WTC11 (cell line): ENCODE results near the gene SYK. TPM values are rescaled to one million over a fixed set of nuclear protein-coding genes. Genes with fewer than 3 reads are reported as not detected.

Source experiments
- ATAC-seq: fragments of 200-7000 bp; cut with Tn5 transposase; 2 replicates; pipeline ENCODE4 v1.10.0; 2021; ENCODE audit warnings: mild to moderate bottlenecking, moderate library complexity
- CTCF ChIA-PET: fragments of 300-600 bp; sonication (Branson Sonifier 250); formaldehyde crosslinking; loops from one replicate; lab custom pipeline; 2021; ENCODE audit warnings: antibody characterized with exemption; lab: Charles Lee
- POLR2A ChIA-PET: fragments of 350-600 bp; sonication (Branson Sonifier 250); formaldehyde crosslinking; loops from one replicate; lab custom pipeline; 2021; ENCODE audit warnings: antibody characterized with exemption; lab: Charles Lee
- DNase-seq: peaks from one replicate; pipeline ENCODE4 v3.0.0; 2021; ENCODE audit warnings: low spot score
- H3K27ac Mint-ChIP-seq: 2 replicates; pipeline ENCODE4 v1.8.0; 2021; ENCODE audit warnings: mixed read lengths
- H3K27me3 Mint-ChIP-seq: 2 replicates; pipeline ENCODE4 v1.8.0; 2021; ENCODE audit warnings: low read depth, mild to moderate bottlenecking, moderate library complexity, mixed read lengths
- H3K36me3 Mint-ChIP-seq: 2 replicates; pipeline ENCODE4 v1.8.0; 2021; ENCODE audit warnings: mixed read lengths
- H3K4me1 Mint-ChIP-seq: 2 replicates; pipeline ENCODE4 v1.8.0; 2022; ENCODE audit warnings: mixed read lengths
- H3K4me3 Mint-ChIP-seq: 2 replicates; pipeline ENCODE4 v1.8.0; 2021; ENCODE audit warnings: mild to moderate bottlenecking, moderate library complexity, mixed read lengths
- H3K9me3 Mint-ChIP-seq: 2 replicates; pipeline ENCODE4 v1.8.0; 2021; ENCODE audit warnings: mixed read lengths
- CDX4 ChIP-seq: fragments of 250-450 bp; sonication (Bioruptor Pico); IDR thresholded peaks from 2 replicates; pipeline ENCODE4 v1.9.0; 2021; ENCODE audit warnings: moderate library complexity, mild to moderate bottlenecking, inconsistent platforms, borderline replicate concordance
- CTCF ChIP-seq: fragments of 200-600 bp; IDR thresholded peaks from 2 replicates; pipeline ENCODE4 v1.8.0; 2022; ENCODE audit warnings: antibody characterized with exemption
- E2F4 ChIP-seq: sonication (generic); formaldehyde crosslinking; IDR thresholded peaks from 2 replicates; pipeline ENCODE4 v1.8.1; 2022; ENCODE audit warnings: low read depth, mild to moderate bottlenecking, moderate library complexity, missing genetic modification reagents, borderline replicate concordance
- EMX1 ChIP-seq: fragments of 250-450 bp; sonication (Bioruptor Pico); IDR thresholded peaks from 2 replicates; pipeline ENCODE4 v1.8.0; 2021; ENCODE audit warnings: mild to moderate bottlenecking
- FOXJ3 ChIP-seq: sonication (generic); formaldehyde crosslinking; IDR thresholded peaks from 2 replicates; pipeline ENCODE4 v1.9.0; 2021; ENCODE audit warnings: missing genetic modification reagents, mild to moderate bottlenecking, borderline replicate concordance
- FOXP4 ChIP-seq: sonication (generic); formaldehyde crosslinking; IDR thresholded peaks from 2 replicates; pipeline ENCODE4 v1.8.0; 2022; ENCODE audit warnings: mild to moderate bottlenecking, missing genetic modification reagents
- GABPB1 ChIP-seq: sonication (generic); formaldehyde crosslinking; IDR thresholded peaks from 2 replicates; pipeline ENCODE4 v1.8.1; 2023; ENCODE audit warnings: mild to moderate bottlenecking, missing genetic modification reagents
- OVOL2 ChIP-seq: fragments of 250-450 bp; sonication (Bioruptor Pico); IDR thresholded peaks from 2 replicates; pipeline ENCODE4 v1.9.0; 2021; ENCODE audit warnings: mild to moderate bottlenecking, borderline replicate concordance
- PREB ChIP-seq: sonication (generic); formaldehyde crosslinking; IDR thresholded peaks from 2 replicates; pipeline ENCODE4 v1.8.1; 2022; ENCODE audit warnings: mild to moderate bottlenecking, missing genetic modification reagents, moderate library complexity, borderline replicate concordance
- RORB ChIP-seq: fragments of 250-450 bp; sonication (Bioruptor Pico); IDR thresholded peaks from 2 replicates; pipeline ENCODE4 v1.9.0; 2021; ENCODE audit warnings: mild to moderate bottlenecking
- USF1 ChIP-seq: sonication (generic); formaldehyde crosslinking; IDR thresholded peaks from 2 replicates; pipeline ENCODE4 v1.8.0; 2022; ENCODE audit warnings: mild to moderate bottlenecking, missing genetic modification reagents
- ZMAT4 ChIP-seq: fragments of 250-450 bp; sonication (Bioruptor Pico); IDR thresholded peaks from 2 replicates; pipeline ENCODE4 v1.9.0; 2021; ENCODE audit warnings: mild to moderate bottlenecking
- ZNF232 ChIP-seq: sonication (generic); formaldehyde crosslinking; IDR thresholded peaks from 2 replicates; pipeline ENCODE4 v1.8.0; 2022; ENCODE audit warnings: mild to moderate bottlenecking, missing genetic modification reagents
- ZNF423 ChIP-seq: fragments of 250-450 bp; sonication (Bioruptor Pico); IDR thresholded peaks from 2 replicates; pipeline ENCODE4 v2.1.2; 2022; ENCODE audit warnings: mild to moderate bottlenecking, moderate library complexity
- total RNA-seq: library from RNA; stranded (reverse); gene quantifications from 3 replicates; pipeline ENCODE4 v1.2.3, GENCODE V29; 2021

SYK gene
- total RNA-seq, 1 experiment from 2014 or later, result 7.4 TPM

- peak overlapping the region; percentile 10; the same call in 1 of the 2 replicates for H3K4me3 Mint-ChIP-seq
- peaks cover 62% of the 10 kb centered on the region for H3K4me1 Mint-ChIP-seq
- CTCF ChIA-PET, result interaction anchor here (0.7 to 2.7 kb wide), 8 partner anchors 8 to 536 kb away, joined by 3 to 18 read pairs (median 6); no protein-coding TSS in a partner anchor
- DNase-seq, result peak; percentile 54
- ATAC-seq, result peak; percentile 79
- H3K27ac Mint-ChIP-seq, result peak overlapping the region; percentile 89
- TF ChIP-seq CTCF (0 out of 2 replicates have a peak, but pooled peaks have one; percentile 25), OVOL2 (CRISPR knock-in tag) (no peak)
- H3K27me3 Mint-ChIP-seq, result no peaks in the 10 kb centered on the region; the same call in 1 of the 2 replicates
- H3K36me3 Mint-ChIP-seq, result no peaks in the 10 kb centered on the region
- POLR2A ChIA-PET, result no interaction called here
- H3K9me3 Mint-ChIP-seq, result peaks cover 8% of the 10 kb centered on the region; the same call in 1 of the 2 replicates
These were observed 88.7 kb downstream of the SYK start for GRCh38 chr9:90890146-90890810.

- no peak overlapping the region for H3K4me3 Mint-ChIP-seq
- ATAC-seq, result no peak
- CTCF ChIA-PET, result interaction anchor here (0.7 to 2.7 kb wide), 6 partner anchors 9 to 535 kb away, joined by 3 to 18 read pairs (median 6); no protein-coding TSS in a partner anchor
These were observed 89.9 kb downstream of the SYK start for GRCh38 chr9:90891308-90892040.

More at GRCh38 chr9:90891308-90892040, 89.9 kb downstream of the SYK start:
- Mint-ChIP-seq H3K36me3 (no peaks in the 10 kb centered on the region), H3K4me1 (peaks cover 73% of the 10 kb centered on the region), H3K27ac (no peak overlapping the region), H3K27me3 (no peaks in the 10 kb centered on the region; the same call in 1 of the 2 replicates), H3K9me3 (no peaks in the 10 kb centered on the region)
- no peak for DNase-seq
- POLR2A ChIA-PET, result no interaction called here
- TF ChIP-seq RORB (no peak), FOXJ3 (no peak), CDX4 (CRISPR knock-in tag) (no peak), USF1 (CRISPR knock-in tag) (no peak), PREB (CRISPR knock-in tag) (no peak), OVOL2 (CRISPR knock-in tag) (no peak), ZNF423 (CRISPR knock-in tag) (no peak), EMX1 (CRISPR knock-in tag) (no peak), FOXP4 (no peak), ZMAT4 (CRISPR knock-in tag) (no peak), CTCF (no peak), GABPB1 (CRISPR knock-in tag) (no peak), ZNF232 (CRISPR knock-in tag) (no peak), E2F4 (CRISPR knock-in tag) (no peak)
